Stimulated activated CD8-positive, alpha-beta memory T cell treated with anti-CD3 and anti-CD28 coated beads, Interleukin-7, amount 100 ng/mL, for 48 hours (primary cell): ENCODE results near the gene SEMA4A.
A peak's percentile ranks its signal among the peaks of the same experiment; 100 is the strongest.
"Not testable (repeated sequence)": the region's sequence is repeated elsewhere in the genome, so short reads cannot be mapped to it uniquely, and the experiment has no call there.

Experiments
- DNase-seq, 2 donors: peaks; one replicate each; pipeline ENCODE4 v3.0.0-alpha.2; 2020; ENCODE audit warnings: low read depth in 1 of 2; ENCODE audit errors: extremely low read depth in 1 of 2

Gene SEMA4A

GRCh38 chr1:156155756-156156510 lies 2.5 kb downstream of the SEMA4A start:
- DNase-seq, result no peak

GRCh38 chr1:156157506-156157905 lies 4.1 kb downstream of the SEMA4A start:
- DNase-seq, result no peak

- no peak for DNase-seq
Observed at GRCh38 chr1:156157966-156158365, 4.6 kb downstream of the SEMA4A start.

- DNase-seq, result no peak
Observed at GRCh38 chr1:156160000-156160742, 6.8 kb downstream of the SEMA4A start.

GRCh38 chr1:156160743-156161171 lies 7.4 kb downstream of the SEMA4A start:
- DNase-seq, result peak in 1 of 2 donors; percentile 86

GRCh38 chr1:156162430-156163037 lies 9.1 kb downstream of the SEMA4A start:
- DNase-seq, result no peak

- no peak for DNase-seq
Observed at GRCh38 chr1:156163712-156164111, 10.3 kb downstream of the SEMA4A start.

- DNase-seq, result no peak
Observed at GRCh38 chr1:156164125-156164831, 10.9 kb downstream of the SEMA4A start.

GRCh38 chr1:156165083-156165482 lies 11.7 kb downstream of the SEMA4A start:
- no peak for DNase-seq

GRCh38 chr1:156167536-156167935 lies 14.2 kb downstream of the SEMA4A start:
- no peak for DNase-seq

- DNase-seq, result no peak
Observed at GRCh38 chr1:156172696-156173470, 19.5 kb downstream of the SEMA4A start.

GRCh38 chr1:156176610-156177210 lies 23.3 kb downstream of the SEMA4A start:
- no peak for DNase-seq

- no peak for DNase-seq
Observed at GRCh38 chr1:156177919-156178654, 24.7 kb downstream of the SEMA4A start.

GRCh38 chr1:156180471-156180870 lies 27.1 kb downstream of the SEMA4A start:
- no peak for DNase-seq

- not testable (repeated sequence) for DNase-seq
Observed at GRCh38 chr1:156181391-156181924, 28.1 kb downstream of the SEMA4A start.

GRCh38 chr1:156182010-156182779 lies 28.8 kb downstream of the SEMA4A start:
- not testable (repeated sequence) for DNase-seq

GRCh38 chr1:156186347-156187177 lies 33.2 kb downstream of the SEMA4A start:
- not testable (repeated sequence) for DNase-seq
